ENCODE measurements around the gene ATP8A2.

Gene ATP8A2

GRCh38 chr13:25796474-25796873 is 424.7 kb downstream of the ATP8A2 start:
- H3K36me3 ChIP-seq (ENCODE audit: control insufficient read depth in 1 of 2, insufficient read depth in 2 of 2, low read depth in 1 of 2, low read length in 2 of 2): peaks cover 0 to 4% of the 10 kb centered on the region in 2 experiments
- H3K9ac ChIP-seq (ENCODE audit: low read length): no peak overlapping the region
- H4K91ac ChIP-seq (ENCODE audit: low read length): no peak overlapping the region
- H2BK12ac ChIP-seq (ENCODE audit: low read length in 2 of 2): no peak overlapping the region
- no peak overlapping the region for H2BK120ac ChIP-seq (ENCODE audit: low read depth, low read length)
- no peak overlapping the region for H3K14ac ChIP-seq (ENCODE audit: low read length in 2 of 2)
- no peak overlapping the region for H3K4me3 ChIP-seq (ENCODE audit: insufficient read depth in 1 of 2, low read depth in 1 of 2, low read length in 2 of 2)
- no peak overlapping the region for H2BK15ac ChIP-seq (ENCODE audit: low read depth, poor library complexity, severe bottlenecking)
- no peak overlapping the region for H2AFZ ChIP-seq (ENCODE audit: low read depth, low read length)
- H3K4ac ChIP-seq (ENCODE audit: low read depth in 1 of 2, low read length in 2 of 2): no peak overlapping the region
- DNase-seq: no peak
- H3K18ac ChIP-seq (ENCODE audit: low read depth in 1 of 2, low read length in 2 of 2): no peak overlapping the region
- peaks cover 0 to 7% of the 10 kb centered on the region in 2 experiments for H3K27me3 ChIP-seq (ENCODE audit: control insufficient read depth in 1 of 2, insufficient read depth in 1 of 2, low read length in 2 of 2)
- no peaks in the 10 kb centered on the region for H3K4me1 ChIP-seq (ENCODE audit: control insufficient read depth, insufficient read depth, low read depth, low read length)
- no peak overlapping the region for H2BK5ac ChIP-seq (ENCODE audit: low read depth, low read length, poor library complexity, severe bottlenecking)
- H3K23ac ChIP-seq (ENCODE audit: low read length in 2 of 2): no peak overlapping the region
- H3K79me1 ChIP-seq (replicated peaks; ENCODE audit: low read length, poor library complexity, severe bottlenecking): no peaks in the 10 kb centered on the region
- no peak overlapping the region for H3K27ac ChIP-seq (ENCODE audit: low read length, poor library complexity, severe bottlenecking)
- no peak overlapping the region for H2AK5ac ChIP-seq (ENCODE audit: low read length, severe bottlenecking)
- H4K8ac ChIP-seq (ENCODE audit: low read length): no peak overlapping the region
- H3K9me3 ChIP-seq (ENCODE audit: control insufficient read depth, low read length): no peaks in the 10 kb centered on the region
- no peak overlapping the region for H3K4me2 ChIP-seq (ENCODE audit: low read length, poor library complexity, severe bottlenecking)
- no CpG with 5 or more reads among the region's 1 CpG for WGBS

- Histone ChIP-seq H4K8ac (ENCODE audit: low read length) (no peak overlapping the region), H3K27ac (ENCODE audit: low read length, poor library complexity, severe bottlenecking) (no peak overlapping the region), H2BK120ac (ENCODE audit: low read depth, low read length) (no peak overlapping the region), H3K27me3 (ENCODE audit: control insufficient read depth in 1 of 2, insufficient read depth in 1 of 2, low read length in 2 of 2) (peaks cover 0 to 8% of the 10 kb centered on the region in 2 experiments), H3K79me1 (replicated peaks; ENCODE audit: low read length, poor library complexity, severe bottlenecking) (no peaks in the 10 kb centered on the region), H2AFZ (ENCODE audit: low read depth, low read length) (no peak overlapping the region), H3K9ac (ENCODE audit: low read length) (no peak overlapping the region), H3K9me3 (ENCODE audit: control insufficient read depth, low read length) (no peaks in the 10 kb centered on the region), H4K91ac (ENCODE audit: low read length) (no peak overlapping the region), H2BK12ac (ENCODE audit: low read length in 2 of 2) (no peak overlapping the region), H3K4me2 (ENCODE audit: low read length, poor library complexity, severe bottlenecking) (no peak overlapping the region), H3K4me3 (ENCODE audit: insufficient read depth in 1 of 2, low read depth in 1 of 2, low read length in 2 of 2) (no peak overlapping the region), H3K23ac (ENCODE audit: low read length in 2 of 2) (no peak overlapping the region), H3K14ac (ENCODE audit: low read length in 2 of 2) (no peak overlapping the region), H3K4ac (ENCODE audit: low read depth in 1 of 2, low read length in 2 of 2) (no peak overlapping the region), H2BK15ac (ENCODE audit: low read depth, poor library complexity, severe bottlenecking) (no peak overlapping the region), H3K18ac (ENCODE audit: low read depth in 1 of 2, low read length in 2 of 2) (no peak overlapping the region), H3K36me3 (ENCODE audit: control insufficient read depth in 1 of 2, insufficient read depth in 2 of 2, low read depth in 1 of 2, low read length in 2 of 2) (peaks cover 0 to 4% of the 10 kb centered on the region in 2 experiments), H2AK5ac (ENCODE audit: low read length, severe bottlenecking) (no peak overlapping the region), H2BK5ac (ENCODE audit: low read depth, low read length, poor library complexity, severe bottlenecking) (no peak overlapping the region), H3K4me1 (ENCODE audit: control insufficient read depth, insufficient read depth, low read depth, low read length) (no peaks in the 10 kb centered on the region)
- 100% methylated on average over 2 of the region's 3 CpGs for WGBS
- no peak for DNase-seq
These were observed 427.2 kb downstream of the ATP8A2 start for GRCh38 chr13:25798998-25799397.

GRCh38 chr13:25800523-25800922 is 428.7 kb downstream of the ATP8A2 start:
- H3K14ac ChIP-seq (ENCODE audit: low read length in 2 of 2): no peak overlapping the region
- H3K4me2 ChIP-seq (ENCODE audit: low read length, poor library complexity, severe bottlenecking): no peak overlapping the region

GRCh38 chr13:25802579-25802978 is 430.8 kb downstream of the ATP8A2 start:
- Histone ChIP-seq H2BK120ac (ENCODE audit: low read depth, low read length) (no peak overlapping the region), H3K9ac (ENCODE audit: low read length) (no peak overlapping the region), H3K18ac (ENCODE audit: low read depth in 1 of 2, low read length in 2 of 2) (no peak overlapping the region), H4K91ac (ENCODE audit: low read length) (no peak overlapping the region), H3K79me1 (replicated peaks; ENCODE audit: low read length, poor library complexity, severe bottlenecking) (no peaks in the 10 kb centered on the region), H3K9me3 (ENCODE audit: control insufficient read depth, low read length) (no peaks in the 10 kb centered on the region), H3K14ac (ENCODE audit: low read length in 2 of 2) (no peak overlapping the region), H4K8ac (ENCODE audit: low read length) (no peak overlapping the region), H2AFZ (ENCODE audit: low read depth, low read length) (no peak overlapping the region), H3K4me2 (ENCODE audit: low read length, poor library complexity, severe bottlenecking) (no peak overlapping the region), H3K36me3 (ENCODE audit: control insufficient read depth in 1 of 2, insufficient read depth in 2 of 2, low read depth in 1 of 2, low read length in 2 of 2) (peaks cover 0 to 4% of the 10 kb centered on the region in 2 experiments), H2AK5ac (ENCODE audit: low read length, severe bottlenecking) (no peak overlapping the region), H2BK15ac (ENCODE audit: low read depth, poor library complexity, severe bottlenecking) (no peak overlapping the region), H2BK5ac (ENCODE audit: low read depth, low read length, poor library complexity, severe bottlenecking) (no peak overlapping the region), H3K4me3 (ENCODE audit: insufficient read depth in 1 of 2, low read depth in 1 of 2, low read length in 2 of 2) (no peak overlapping the region), H3K4me1 (ENCODE audit: control insufficient read depth, insufficient read depth, low read depth, low read length) (no peaks in the 10 kb centered on the region), H3K27me3 (ENCODE audit: control insufficient read depth in 1 of 2, insufficient read depth in 1 of 2, low read length in 2 of 2) (peaks cover 0 to 10% of the 10 kb centered on the region in 2 experiments), H3K23ac (ENCODE audit: low read length in 2 of 2) (no peak overlapping the region), H2BK12ac (ENCODE audit: low read length in 2 of 2) (no peak overlapping the region), H3K27ac (ENCODE audit: low read length, poor library complexity, severe bottlenecking) (no peak overlapping the region), H3K4ac (ENCODE audit: low read depth in 1 of 2, low read length in 2 of 2) (no peak overlapping the region)
- no peak for DNase-seq
- 86% methylated on average over 3 of the region's 3 CpGs for WGBS

More at GRCh38 chr13:25800523-25800922, 428.7 kb downstream of the ATP8A2 start:
- Histone ChIP-seq H2AK5ac (ENCODE audit: low read length, severe bottlenecking) (no peak overlapping the region), H3K36me3 (ENCODE audit: control insufficient read depth in 1 of 2, insufficient read depth in 2 of 2, low read depth in 1 of 2, low read length in 2 of 2) (peaks cover 0 to 4% of the 10 kb centered on the region in 2 experiments), H3K9ac (ENCODE audit: low read length) (no peak overlapping the region), H3K27me3 (ENCODE audit: control insufficient read depth in 1 of 2, insufficient read depth in 1 of 2, low read length in 2 of 2) (peaks cover 0 to 10% of the 10 kb centered on the region in 2 experiments), H4K8ac (ENCODE audit: low read length) (no peak overlapping the region), H2BK15ac (ENCODE audit: low read depth, poor library complexity, severe bottlenecking) (no peak overlapping the region), H3K9me3 (ENCODE audit: control insufficient read depth, low read length) (no peaks in the 10 kb centered on the region), H3K4me3 (ENCODE audit: insufficient read depth in 1 of 2, low read depth in 1 of 2, low read length in 2 of 2) (no peak overlapping the region), H3K23ac (ENCODE audit: low read length in 2 of 2) (no peak overlapping the region), H2BK120ac (ENCODE audit: low read depth, low read length) (no peak overlapping the region), H2AFZ (ENCODE audit: low read depth, low read length) (no peak overlapping the region), H3K4ac (ENCODE audit: low read depth in 1 of 2, low read length in 2 of 2) (no peak overlapping the region), H3K27ac (ENCODE audit: low read length, poor library complexity, severe bottlenecking) (no peak overlapping the region), H3K79me1 (replicated peaks; ENCODE audit: low read length, poor library complexity, severe bottlenecking) (no peaks in the 10 kb centered on the region), H2BK5ac (ENCODE audit: low read depth, low read length, poor library complexity, severe bottlenecking) (no peak overlapping the region), H3K4me1 (ENCODE audit: control insufficient read depth, insufficient read depth, low read depth, low read length) (no peaks in the 10 kb centered on the region), H3K18ac (ENCODE audit: low read depth in 1 of 2, low read length in 2 of 2) (no peak overlapping the region), H4K91ac (ENCODE audit: low read length) (no peak overlapping the region), H2BK12ac (ENCODE audit: low read length in 2 of 2) (no peak overlapping the region)
- WGBS: 100% methylated on average over 1 of the region's 3 CpGs
- DNase-seq: no peak
